HepG2 (cell line): ENCODE results near the gene NEU4. TPM values are rescaled to one million over a fixed set of nuclear protein-coding genes. Genes with fewer than 3 reads are reported as not detected.
A peak's percentile ranks its signal among the peaks of the same experiment; 100 is the strongest.

Experiments used
- ATF7-NPFF ChIP-seq: sonication (generic); formaldehyde crosslinking; IDR thresholded peaks from 2 replicates; pipeline ENCODE4 v1.8.1; 2023; ENCODE audit warnings: mild to moderate bottlenecking, low read depth, missing genetic modification reagents, moderate library complexity
- BCL3 ChIP-seq: sonication (generic); formaldehyde crosslinking; IDR thresholded peaks from 2 replicates; pipeline ENCODE4 v1.5.1; 2020; ENCODE audit warnings: mild to moderate bottlenecking, missing genetic modification reagents, moderate library complexity
- CREM ChIP-seq, 2 experiments: sonication (generic) in 1 of 2; formaldehyde crosslinking in 1 of 2; IDR thresholded peaks; 2 replicates each; pipeline versions ENCODE4 v1.4.0 to v1.6.1; 2016 to 2020; ENCODE audit warnings: antibody characterized with exemption in 1 of 2, mild to moderate bottlenecking in 1 of 2, missing genetic modification reagents in 1 of 2
- FOXA1 ChIP-seq, 2 experiments: fragments of 450-650 bp in 1 of 2; sonication (generic) in 1 of 2; formaldehyde crosslinking in 1 of 2; IDR thresholded peaks; 2 replicates each; pipeline versions ENCODE4 v1.4.0 to v1.6.1; 2016 to 2020; ENCODE audit warnings: missing genetic modification reagents in 1 of 2
- MAFK ChIP-seq, 2 experiments: IDR thresholded peaks in 1 of 2; conservative IDR thresholded peaks in 1 of 2; 2 replicates each; pipeline ENCODE4 v1.6.1; 2011; ENCODE audit warnings: improper control_type of control experiment in 2 of 2, low read length in 2 of 2
- MBD4 ChIP-seq: IDR thresholded peaks from 2 replicates; pipeline ENCODE4 v1.6.1; 2012; ENCODE audit warnings: low read length, inconsistent platforms, borderline replicate concordance
- NFATC3 ChIP-seq: sonication (generic); formaldehyde crosslinking; IDR thresholded peaks from 2 replicates; pipeline ENCODE4 v1.5.1; 2020; ENCODE audit warnings: mild to moderate bottlenecking, missing genetic modification reagents
- NONO ChIP-seq, 2 experiments: fragments of 450-650 bp in 1 of 2; sonication (generic) in 1 of 2; formaldehyde crosslinking in 1 of 2; IDR thresholded peaks in 1 of 2; conservative IDR thresholded peaks in 1 of 2; 2 replicates each; pipeline versions ENCODE4 v1.6.1 to v1.8.0; 2017 to 2022; ENCODE audit warnings: mild to moderate bottlenecking in 1 of 2, missing genetic modification reagents in 1 of 2, moderate library complexity in 1 of 2
- RAD51 ChIP-seq: fragments of 450-650 bp; IDR thresholded peaks from 2 replicates; pipeline ENCODE4 v1.6.1; 2016; ENCODE audit warnings: borderline replicate concordance
- SNAI1 ChIP-seq: sonication (generic); formaldehyde crosslinking; IDR thresholded peaks from 2 replicates; pipeline ENCODE4 v1.5.0; 2020; ENCODE audit warnings: mild to moderate bottlenecking, missing genetic modification reagents, borderline replicate concordance
- SSRP1 ChIP-seq: IDR thresholded peaks from 2 replicates; pipeline ENCODE4 v1.6.1; 2016; ENCODE audit warnings: control low read depth
- TBL1XR1 ChIP-seq: fragments of 150-350 bp; IDR thresholded peaks from 2 replicates; pipeline ENCODE4 v1.6.1; 2014; ENCODE audit warnings: borderline replicate concordance, low read length; ENCODE audit not compliant: partially characterized antibody
- ZBTB26 ChIP-seq: IDR thresholded peaks from 2 replicates; pipeline ENCODE4 v1.6.1; 2016; ENCODE audit warnings: missing compliant biosample characterization, missing genetic modification reagents, borderline replicate concordance
- ZBTB42 ChIP-seq: sonication (generic); formaldehyde crosslinking; IDR thresholded peaks from 2 replicates; pipeline ENCODE4 v1.5.0; 2020; ENCODE audit warnings: mild to moderate bottlenecking, missing genetic modification reagents
- ZBTB8A ChIP-seq: sonication (generic); formaldehyde crosslinking; IDR thresholded peaks from 2 replicates; pipeline ENCODE4 v1.4.0; 2020; ENCODE audit warnings: mild to moderate bottlenecking, low read depth, missing genetic modification reagents, borderline replicate concordance
- ZFP41 ChIP-seq: sonication (generic); formaldehyde crosslinking; IDR thresholded peaks from 2 replicates; pipeline ENCODE4 v1.4.0; 2020; ENCODE audit warnings: mild to moderate bottlenecking, missing genetic modification reagents, borderline replicate concordance
- ZFX ChIP-seq: sonication (generic); formaldehyde crosslinking; IDR thresholded peaks from 2 replicates; pipeline ENCODE4 v1.4.0; 2020; ENCODE audit warnings: mild to moderate bottlenecking, low read depth, missing genetic modification reagents, moderate library complexity
- ZNF350 ChIP-seq: sonication (generic); formaldehyde crosslinking; IDR thresholded peaks from 2 replicates; pipeline ENCODE4 v1.4.0; 2020; ENCODE audit warnings: mild to moderate bottlenecking, low read depth, missing genetic modification reagents, borderline replicate concordance
- ZNF619 ChIP-seq: sonication (generic); formaldehyde crosslinking; IDR thresholded peaks from 2 replicates; pipeline ENCODE4 v1.4.0; 2020; ENCODE audit warnings: mild to moderate bottlenecking, missing genetic modification reagents
- ZNF720 ChIP-seq: sonication (generic); formaldehyde crosslinking; IDR thresholded peaks from 2 replicates; pipeline ENCODE4 v1.4.0; 2020; ENCODE audit warnings: missing genetic modification reagents
- polyA plus RNA-seq, 8 experiments: library from polyadenylated mRNA; depleted of rRNA in 3 of 8; stranded (reverse) in 7 of 8; unstranded in 1 of 8; fragments of >200 nt; fragmentation: Illumina TruSeq in 4 of 8; extraction: Trizol in 4 of 8; gene quantifications; 2 replicates each; pipeline versions ENCODE4 v1.2.1 to v1.2.3, GENCODE V29; 2011 to 2016; ENCODE audit warnings: low read depth in 4 of 8, missing spikeins in 1 of 8, mixed read lengths in 1 of 8; ENCODE audit not compliant: insufficient read depth in 1 of 8
- total RNA-seq, 5 experiments: library from RNA; depleted of rRNA; stranded (reverse); fragments of >200 nt; fragmentation: Illumina TruSeq; extraction: Trizol; gene quantifications; 2 replicates each; pipeline ENCODE4 v1.2.3, GENCODE V29; 2016; ENCODE audit warnings: low read depth in 1 of 5
- TF ChIP-seq, protein P1 (sequence below): sonication (generic); formaldehyde crosslinking; IDR thresholded peaks from 2 replicates; pipeline ENCODE4 v1.4.0; 2020; ENCODE audit warnings: mild to moderate bottlenecking, missing genetic modification reagents
- TF ChIP-seq, protein P2 (sequence below): IDR thresholded peaks from 2 replicates; pipeline ENCODE4 v1.6.1; 2018; ENCODE audit warnings: missing genetic modification reagents, mild to moderate bottlenecking, missing compliant biosample characterization

NEU4 gene
- total and polyA plus RNA-seq, 2 of the 13 experiments (the other 11 are each of a cell fraction or from before 2014, with no cell fraction given) = 53.5 to 107 TPM

GRCh38 chr2:241810307-241811200 is 1.6 kb downstream of the NEU4 start (continued):
- TF ChIP-seq ZBTB8A (0 out of 2 replicates have a peak, but pooled peaks have one; percentile 31), FOXA1 (IDR thresholded peaks at IDR 0.05) (no peak), FOXA1 (CRISPR knock-in tag; IDR thresholded peaks at IDR 0.05) (no peak), MAFK (conservative IDR thresholded peaks at IDR 0.05 in 1 of 2, IDR thresholded peaks at IDR 0.05 in 1 of 2; ENCODE audit: low read length in 2 of 2) (no peak), ZNF350 (CRISPR knock-in tag) (peak; percentile 30; the same call in 1 of the 2 replicates), SSRP1 (CRISPR knock-in tag) (no peak), CREM (IDR thresholded peaks at IDR 0.05) (no peak), CREM (CRISPR knock-in tag; IDR thresholded peaks at IDR 0.05) (no peak), ZFX (CRISPR knock-in tag) (0 out of 2 replicates have a peak, but pooled peaks have one; percentile 18), NONO (IDR thresholded peaks at IDR 0.05) (no peak), NONO (CRISPR knock-in tag; conservative IDR thresholded peaks at IDR 0.05) (0 out of 2 replicates have a peak, but pooled peaks have one; percentile 29), RAD51 (peak; percentile 68; the same call in 1 of the 2 replicates), ZNF720 (CRISPR knock-in tag) (no peak), TBL1XR1 (no peak), ZFP41 (CRISPR knock-in tag) (no peak), ZNF619 (CRISPR knock-in tag) (0 out of 2 replicates have a peak, but pooled peaks have one; percentile 18), ATF7-NPFF (CRISPR knock-in tag) (peak; percentile 37; the same call in 1 of the 2 replicates), MBD4 (no peak), ZBTB26 (CRISPR knock-in tag) (no peak), ZBTB42 (CRISPR knock-in tag) (no peak), SNAI1 (no peak), BCL3 (CRISPR knock-in tag) (no peak), NFATC3 (CRISPR knock-in tag) (no peak)
- TF ChIP-seq, protein P1, sequence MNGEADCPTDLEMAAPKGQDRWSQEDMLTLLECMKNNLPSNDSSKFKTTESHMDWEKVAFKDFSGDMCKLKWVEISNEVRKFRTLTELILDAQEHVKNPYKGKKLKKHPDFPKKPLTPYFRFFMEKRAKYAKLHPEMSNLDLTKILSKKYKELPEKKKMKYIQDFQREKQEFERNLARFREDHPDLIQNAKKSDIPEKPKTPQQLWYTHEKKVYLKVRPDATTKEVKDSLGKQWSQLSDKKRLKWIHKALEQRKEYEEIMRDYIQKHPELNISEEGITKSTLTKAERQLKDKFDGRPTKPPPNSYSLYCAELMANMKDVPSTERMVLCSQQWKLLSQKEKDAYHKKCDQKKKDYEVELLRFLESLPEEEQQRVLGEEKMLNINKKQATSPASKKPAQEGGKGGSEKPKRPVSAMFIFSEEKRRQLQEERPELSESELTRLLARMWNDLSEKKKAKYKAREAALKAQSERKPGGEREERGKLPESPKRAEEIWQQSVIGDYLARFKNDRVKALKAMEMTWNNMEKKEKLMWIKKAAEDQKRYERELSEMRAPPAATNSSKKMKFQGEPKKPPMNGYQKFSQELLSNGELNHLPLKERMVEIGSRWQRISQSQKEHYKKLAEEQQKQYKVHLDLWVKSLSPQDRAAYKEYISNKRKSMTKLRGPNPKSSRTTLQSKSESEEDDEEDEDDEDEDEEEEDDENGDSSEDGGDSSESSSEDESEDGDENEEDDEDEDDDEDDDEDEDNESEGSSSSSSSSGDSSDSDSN = peak; percentile 30; the same call in 1 of the 2 replicates
- TF ChIP-seq, protein P2, sequence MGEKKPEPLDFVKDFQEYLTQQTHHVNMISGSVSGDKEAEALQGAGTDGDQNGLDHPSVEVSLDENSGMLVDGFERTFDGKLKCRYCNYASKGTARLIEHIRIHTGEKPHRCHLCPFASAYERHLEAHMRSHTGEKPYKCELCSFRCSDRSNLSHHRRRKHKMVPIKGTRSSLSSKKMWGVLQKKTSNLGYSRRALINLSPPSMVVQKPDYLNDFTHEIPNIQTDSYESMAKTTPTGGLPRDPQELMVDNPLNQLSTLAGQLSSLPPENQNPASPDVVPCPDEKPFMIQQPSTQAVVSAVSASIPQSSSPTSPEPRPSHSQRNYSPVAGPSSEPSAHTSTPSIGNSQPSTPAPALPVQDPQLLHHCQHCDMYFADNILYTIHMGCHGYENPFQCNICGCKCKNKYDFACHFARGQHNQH (CRISPR knock-in tag) = no peak; the same call in 1 of the 2 replicates
